ENCODE measurements around the gene NME7. TPM values are rescaled to one million over a fixed set of nuclear protein-coding genes. Genes with fewer than 3 reads are reported as not detected.

Gene NME7
- total RNA-seq, 1 experiment from 2014 or later: 13.2 TPM

DNA sequence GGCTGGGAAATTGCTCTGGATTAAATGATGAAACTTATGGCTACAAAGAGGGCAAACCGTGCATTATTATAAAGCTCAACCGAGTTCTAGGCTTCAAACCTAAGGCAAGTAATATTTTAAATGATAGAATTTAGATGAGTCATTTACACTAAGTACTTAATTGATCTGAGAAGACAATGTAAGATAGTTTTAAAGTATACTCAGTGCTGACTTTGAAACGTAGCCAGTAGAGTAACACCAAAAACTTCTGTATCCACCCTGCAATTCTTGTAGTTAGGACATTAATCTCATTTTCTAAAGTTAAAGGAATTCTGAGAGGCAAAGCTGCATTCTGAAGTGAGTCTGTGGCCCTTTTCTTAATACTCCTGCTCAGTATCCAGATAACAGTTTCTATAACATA is 240.3 kb downstream of the NME7 start:
- H2BK20ac ChIP-seq (ENCODE audit: low read depth, low read length, poor library complexity, severe bottlenecking): no peak overlapping the region
- no peak overlapping the region for H2AK5ac ChIP-seq (ENCODE audit: insufficient read length, low read length)
- Mint-ChIP-seq H3K27ac (no peak overlapping the region), H3K36me3 (ENCODE audit: insufficient read depth in 1 of 3, low read depth in 3 of 3) (peaks cover 31 to 65% (median 60%) of the 10 kb centered on the region in 3 experiments), H3K27me3 (ENCODE audit: low read depth) (no peaks in the 10 kb centered on the region), H3K4me1 (no peaks in the 10 kb centered on the region), H3K4me3 (no peak overlapping the region), H3K9me3 (no peaks in the 10 kb centered on the region)
- TF ChIP-seq, protein P1, sequence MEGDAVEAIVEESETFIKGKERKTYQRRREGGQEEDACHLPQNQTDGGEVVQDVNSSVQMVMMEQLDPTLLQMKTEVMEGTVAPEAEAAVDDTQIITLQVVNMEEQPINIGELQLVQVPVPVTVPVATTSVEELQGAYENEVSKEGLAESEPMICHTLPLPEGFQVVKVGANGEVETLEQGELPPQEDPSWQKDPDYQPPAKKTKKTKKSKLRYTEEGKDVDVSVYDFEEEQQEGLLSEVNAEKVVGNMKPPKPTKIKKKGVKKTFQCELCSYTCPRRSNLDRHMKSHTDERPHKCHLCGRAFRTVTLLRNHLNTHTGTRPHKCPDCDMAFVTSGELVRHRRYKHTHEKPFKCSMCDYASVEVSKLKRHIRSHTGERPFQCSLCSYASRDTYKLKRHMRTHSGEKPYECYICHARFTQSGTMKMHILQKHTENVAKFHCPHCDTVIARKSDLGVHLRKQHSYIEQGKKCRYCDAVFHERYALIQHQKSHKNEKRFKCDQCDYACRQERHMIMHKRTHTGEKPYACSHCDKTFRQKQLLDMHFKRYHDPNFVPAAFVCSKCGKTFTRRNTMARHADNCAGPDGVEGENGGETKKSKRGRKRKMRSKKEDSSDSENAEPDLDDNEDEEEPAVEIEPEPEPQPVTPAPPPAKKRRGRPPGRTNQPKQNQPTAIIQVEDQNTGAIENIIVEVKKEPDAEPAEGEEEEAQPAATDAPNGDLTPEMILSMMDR (conservative IDR thresholded peaks at IDR 0.05): no peak
- no peaks in the 10 kb centered on the region for H3K4me1 ChIP-seq (ENCODE audit: insufficient read depth, low read length)
- H3K56ac ChIP-seq (ENCODE audit: insufficient read length, low read depth, low read length): no peak overlapping the region
- no peak overlapping the region for H4K8ac ChIP-seq (replicated peaks; ENCODE audit: insufficient read length, low read depth, low read length)
- no peaks in the 10 kb centered on the region for H3K79me2 ChIP-seq (ENCODE audit: insufficient read depth, low read length)
- H3K4ac ChIP-seq (ENCODE audit: low read depth, low read length): no peak overlapping the region
- WGBS (ENCODE audit: extremely low coverage, insufficient read length, low lambda C conversion rate): no CpG with 5 or more reads among the region's 3 CpGs
- no peak overlapping the region for H4K91ac ChIP-seq (ENCODE audit: insufficient read length, low read depth, low read length)
- H3K27me3 ChIP-seq (ENCODE audit: insufficient read depth, low read length): no peaks in the 10 kb centered on the region
- no peak overlapping the region for H3K27ac ChIP-seq (ENCODE audit: insufficient read length, low read depth, low read length)
- no peak overlapping the region for H3K4me2 ChIP-seq (ENCODE audit: insufficient read depth, insufficient read length, low read length)
- no peaks in the 10 kb centered on the region for H4K20me1 ChIP-seq (ENCODE audit: control insufficient read depth, insufficient read depth, insufficient read length)
- no peak overlapping the region for H3K18ac ChIP-seq (ENCODE audit: insufficient read length, low read depth, low read length)
- no peak overlapping the region for H2BK120ac ChIP-seq (ENCODE audit: low read depth, low read length, poor library complexity, severe bottlenecking)
- no peak overlapping the region for H3T11ph ChIP-seq (ENCODE audit: low read length)
- H2BK12ac ChIP-seq (ENCODE audit: insufficient read length, low read depth, low read length): no peak overlapping the region
- no peak overlapping the region for H2AFZ ChIP-seq (ENCODE audit: low read length)
- H3K9ac ChIP-seq (ENCODE audit: extremely low read depth, insufficient read length, low read length): no peak overlapping the region
- H3K23me2 ChIP-seq (ENCODE audit: insufficient read length, low read depth, low read length, poor library complexity, severe bottlenecking): no peaks in the 10 kb centered on the region
- no peak overlapping the region for H3K23ac ChIP-seq (ENCODE audit: insufficient read length, low read depth, low read length)
- DNase-seq: no peak
- H4K5ac ChIP-seq (ENCODE audit: insufficient read length, low read depth, low read length): no peak overlapping the region
- no peak overlapping the region for H2BK5ac ChIP-seq (ENCODE audit: insufficient read length, low read length)
- H3K79me1 ChIP-seq (ENCODE audit: insufficient read depth, low read depth, low read length, poor library complexity, severe bottlenecking): no peaks in the 10 kb centered on the region
- H3K14ac ChIP-seq (ENCODE audit: insufficient read depth, low read length): no peak overlapping the region
- H3K9me3 ChIP-seq (ENCODE audit: control insufficient read depth, low read depth, low read length): no peaks in the 10 kb centered on the region
- no peak overlapping the region for H2BK15ac ChIP-seq (ENCODE audit: low read depth, low read length)

Data from H9 (cell line).